Type B pancreatic cell (in vitro differentiated cells): ENCODE data around the gene NPNT. TPM values are rescaled to one million over a fixed set of nuclear protein-coding genes. Genes with fewer than 3 reads are reported as not detected.

Source experiments
- DNase-seq: peaks from one replicate; pipeline ENCODE4 v3.0.0; 2021; ENCODE audit warnings: mixed read lengths; ENCODE audit not compliant: unreplicated experiment; ENCODE audit errors: extremely low spot score
- H3K27ac Mint-ChIP-seq: 2 replicates; pipeline ENCODE4 v1.8.0; 2021; ENCODE audit warnings: mild to moderate bottlenecking, mixed read lengths
- H3K27me3 Mint-ChIP-seq: 2 replicates; pipeline ENCODE4 v1.8.0; 2021; ENCODE audit warnings: mixed read lengths
- H3K36me3 Mint-ChIP-seq: 2 replicates; pipeline ENCODE4 v1.8.0; 2021; ENCODE audit warnings: mixed read lengths
- H3K4me1 Mint-ChIP-seq: one replicate; pipeline ENCODE4 v1.8.0; 2021; ENCODE audit warnings: mixed read lengths; ENCODE audit not compliant: unreplicated experiment
- H3K4me3 Mint-ChIP-seq: 2 replicates; pipeline ENCODE4 v1.8.0; 2021; ENCODE audit warnings: mild to moderate bottlenecking, mixed read lengths
- H3K9me3 Mint-ChIP-seq: 2 replicates; pipeline ENCODE4 v1.8.0; 2021; ENCODE audit warnings: mixed read lengths
- total RNA-seq: library from RNA; stranded (reverse); gene quantifications from 2 replicates; pipeline ENCODE4 v1.2.1, GENCODE V29; 2021; ENCODE audit warnings: low replicate concordance
- TF ChIP-seq, protein P1 (sequence below): fragments of 200-600 bp; sonication (generic); conservative IDR thresholded peaks from 2 replicates; pipeline ENCODE4 v1.5.0; 2021; ENCODE audit warnings: antibody characterized with exemption, mild to moderate bottlenecking

Gene NPNT
- total RNA-seq, 1 donor from 2014 or later, result 23.2 TPM

DNA sequence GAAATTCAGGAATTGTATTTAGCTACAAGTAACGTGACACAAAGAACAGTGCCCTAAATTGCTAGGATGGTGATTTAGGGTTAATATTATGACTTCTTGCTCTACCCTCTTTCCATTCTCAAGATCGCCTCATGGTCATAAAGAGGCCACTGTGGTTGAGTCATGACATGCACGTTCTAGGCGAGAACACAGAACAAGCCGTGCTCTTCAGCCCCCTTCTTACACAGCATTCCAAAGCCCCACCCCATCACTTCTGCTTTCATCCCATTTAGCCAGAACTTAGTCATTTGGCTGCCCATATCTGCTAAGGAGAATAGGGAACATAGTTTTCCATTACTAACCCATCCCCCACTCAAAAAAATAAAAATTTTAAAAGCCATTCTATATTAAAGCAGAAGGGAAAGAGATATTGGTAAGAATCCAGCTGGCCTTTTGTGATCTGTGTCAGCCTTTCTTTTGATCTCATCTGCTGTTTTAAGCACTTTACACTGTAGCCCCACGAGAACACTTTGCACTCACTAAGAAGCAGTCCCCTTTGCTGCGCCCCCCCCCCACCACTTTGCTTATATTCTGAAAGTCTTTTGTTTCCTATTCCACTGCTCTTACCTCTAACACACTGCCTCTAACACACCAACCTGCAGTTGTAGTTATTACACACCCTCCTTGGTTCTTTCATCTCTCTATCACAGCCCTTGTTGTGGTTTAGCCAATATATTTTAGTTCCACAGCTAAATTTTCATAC is 28.4 kb downstream of the NPNT start:
- no peaks in the 10 kb centered on the region for H3K27me3 Mint-ChIP-seq
- H3K4me1 Mint-ChIP-seq, result no peaks in the 10 kb centered on the region
- no peaks in the 10 kb centered on the region for H3K36me3 Mint-ChIP-seq
- no peak overlapping the region for H3K27ac Mint-ChIP-seq
- no peak for DNase-seq
- TF ChIP-seq, protein P1, sequence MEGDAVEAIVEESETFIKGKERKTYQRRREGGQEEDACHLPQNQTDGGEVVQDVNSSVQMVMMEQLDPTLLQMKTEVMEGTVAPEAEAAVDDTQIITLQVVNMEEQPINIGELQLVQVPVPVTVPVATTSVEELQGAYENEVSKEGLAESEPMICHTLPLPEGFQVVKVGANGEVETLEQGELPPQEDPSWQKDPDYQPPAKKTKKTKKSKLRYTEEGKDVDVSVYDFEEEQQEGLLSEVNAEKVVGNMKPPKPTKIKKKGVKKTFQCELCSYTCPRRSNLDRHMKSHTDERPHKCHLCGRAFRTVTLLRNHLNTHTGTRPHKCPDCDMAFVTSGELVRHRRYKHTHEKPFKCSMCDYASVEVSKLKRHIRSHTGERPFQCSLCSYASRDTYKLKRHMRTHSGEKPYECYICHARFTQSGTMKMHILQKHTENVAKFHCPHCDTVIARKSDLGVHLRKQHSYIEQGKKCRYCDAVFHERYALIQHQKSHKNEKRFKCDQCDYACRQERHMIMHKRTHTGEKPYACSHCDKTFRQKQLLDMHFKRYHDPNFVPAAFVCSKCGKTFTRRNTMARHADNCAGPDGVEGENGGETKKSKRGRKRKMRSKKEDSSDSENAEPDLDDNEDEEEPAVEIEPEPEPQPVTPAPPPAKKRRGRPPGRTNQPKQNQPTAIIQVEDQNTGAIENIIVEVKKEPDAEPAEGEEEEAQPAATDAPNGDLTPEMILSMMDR, result no peak
- no peak overlapping the region for H3K4me3 Mint-ChIP-seq
- H3K9me3 Mint-ChIP-seq, result no peaks in the 10 kb centered on the region

DNA sequence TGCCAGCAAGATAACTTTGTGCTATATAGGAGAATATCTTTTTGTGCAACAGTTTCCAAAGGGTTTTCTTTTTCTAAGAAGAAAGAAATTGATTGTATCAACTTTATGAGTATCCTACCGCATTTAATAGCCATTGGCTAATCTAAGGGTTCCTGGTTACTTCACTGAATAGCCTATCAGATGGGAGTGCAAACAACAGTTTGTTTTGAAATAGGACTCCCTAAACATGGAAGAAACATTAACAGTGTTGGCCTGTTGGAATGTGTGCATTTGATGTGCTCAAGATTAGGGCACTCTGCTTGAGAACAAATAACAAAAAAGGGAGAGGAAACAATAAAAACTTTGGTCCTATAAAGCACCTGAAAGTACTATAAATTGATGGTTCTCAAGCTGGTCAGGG is 29.1 kb downstream of the NPNT start:
- DNase-seq, result no peak
- TF ChIP-seq, protein P1, result no peak
- Mint-ChIP-seq H3K4me1 (no peaks in the 10 kb centered on the region), H3K4me3 (no peak overlapping the region), H3K9me3 (no peaks in the 10 kb centered on the region), H3K36me3 (no peaks in the 10 kb centered on the region), H3K27ac (no peak overlapping the region), H3K27me3 (no peaks in the 10 kb centered on the region)

GRCh38 chr4:105930698-105931097 is 35.4 kb downstream of the NPNT start:
- Mint-ChIP-seq H3K4me3 (no peak overlapping the region), H3K36me3 (no peaks in the 10 kb centered on the region), H3K27ac (no peak overlapping the region), H3K4me1 (no peaks in the 10 kb centered on the region), H3K9me3 (no peaks in the 10 kb centered on the region), H3K27me3 (no peaks in the 10 kb centered on the region)
- TF ChIP-seq, protein P1, result no peak
- no peak for DNase-seq

DNA sequence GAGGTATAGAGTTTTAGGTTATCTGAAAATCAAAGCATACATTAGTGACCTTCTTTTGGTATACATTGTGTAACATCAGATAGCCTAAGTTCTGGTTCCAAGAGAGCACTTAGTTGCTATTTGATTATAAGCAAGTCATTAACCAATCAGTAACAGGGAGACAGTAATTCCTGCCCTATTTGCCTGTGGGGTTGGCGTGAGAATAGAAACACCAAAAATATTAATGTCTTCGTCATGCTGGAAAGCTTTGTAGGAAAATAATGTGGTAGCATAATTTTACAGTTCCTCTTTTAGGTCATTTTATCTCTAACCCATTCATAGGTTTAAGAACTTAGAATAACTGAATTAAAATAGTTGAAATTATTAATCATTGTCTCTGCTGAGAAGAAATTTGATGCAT is 37.8 kb downstream of the NPNT start:
- TF ChIP-seq, protein P1, result no peak
- no peaks in the 10 kb centered on the region for H3K27me3 Mint-ChIP-seq
- DNase-seq, result no peak
- H3K9me3 Mint-ChIP-seq, result no peaks in the 10 kb centered on the region
- no peak overlapping the region for H3K27ac Mint-ChIP-seq
- no peak overlapping the region for H3K4me3 Mint-ChIP-seq
- H3K4me1 Mint-ChIP-seq, result no peaks in the 10 kb centered on the region
- no peaks in the 10 kb centered on the region for H3K36me3 Mint-ChIP-seq

DNA sequence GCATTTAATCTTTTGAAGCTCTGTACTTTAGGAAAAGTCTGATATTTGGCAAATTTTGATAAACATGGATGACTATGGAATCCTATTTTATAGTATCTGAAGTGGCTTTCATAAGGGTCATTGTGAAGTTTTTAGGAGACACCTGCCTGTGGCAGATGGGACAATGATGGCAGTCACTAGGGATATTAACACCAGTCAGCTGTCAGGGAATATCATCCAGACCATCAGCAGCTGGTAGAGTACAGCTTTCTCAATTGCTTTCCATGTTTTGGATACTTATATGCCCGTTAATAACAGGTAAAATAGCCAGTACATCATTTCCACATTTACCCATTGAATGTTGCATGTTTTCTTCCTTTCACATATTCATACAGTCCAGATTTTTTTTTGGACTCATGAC is 39.1 kb downstream of the NPNT start:
- TF ChIP-seq, protein P1, result no peak
- H3K4me1 Mint-ChIP-seq, result no peaks in the 10 kb centered on the region
- H3K27ac Mint-ChIP-seq, result no peak overlapping the region
- H3K27me3 Mint-ChIP-seq, result no peaks in the 10 kb centered on the region
- H3K4me3 Mint-ChIP-seq, result no peak overlapping the region
- no peaks in the 10 kb centered on the region for H3K36me3 Mint-ChIP-seq
- H3K9me3 Mint-ChIP-seq, result no peaks in the 10 kb centered on the region
- DNase-seq, result no peak
